Ishikawa (cell line): ENCODE results near the gene SNTG2.

ENCODE experiments used
- RAD21 ChIP-seq: IDR thresholded peaks from 2 replicates; pipeline ENCODE4 v1.6.1; 2012; ENCODE audit warnings: low read depth
- TCF12 ChIP-seq: IDR thresholded peaks from 2 replicates; pipeline ENCODE4 v1.6.1; 2012; ENCODE audit warnings: low read depth
- TF ChIP-seq, protein P1 (sequence below): IDR thresholded peaks from 2 replicates; pipeline ENCODE4 v1.6.1; 2012

DNA sequence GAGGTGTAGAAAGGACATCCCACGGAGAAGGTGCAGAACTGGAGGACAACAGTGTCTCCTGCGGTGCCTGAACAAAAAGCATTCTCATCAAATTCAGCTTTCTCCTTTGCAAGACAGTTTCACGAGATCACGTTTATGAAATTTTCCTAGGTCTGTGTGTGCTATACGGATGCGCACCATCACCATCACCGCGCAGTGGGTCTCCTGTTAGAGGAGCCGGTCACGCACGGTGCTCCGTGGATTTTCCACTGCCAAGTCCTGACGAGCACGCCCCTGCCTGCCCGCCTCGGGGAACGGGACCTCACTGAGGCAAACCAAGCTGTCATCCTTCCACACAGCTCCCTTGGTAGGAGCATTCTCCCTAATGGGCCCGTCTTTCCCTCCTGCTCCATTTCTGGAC lies 322.2 kb downstream of the SNTG2 start:
- TF ChIP-seq RAD21 (no peak), TCF12 (no peak)
- TF ChIP-seq, protein P1, sequence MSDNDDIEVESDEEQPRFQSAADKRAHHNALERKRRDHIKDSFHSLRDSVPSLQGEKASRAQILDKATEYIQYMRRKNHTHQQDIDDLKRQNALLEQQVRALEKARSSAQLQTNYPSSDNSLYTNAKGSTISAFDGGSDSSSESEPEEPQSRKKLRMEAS = no peak
